ENCODE measurements around the gene SAMMSON.

The SAMMSON gene

DNA sequence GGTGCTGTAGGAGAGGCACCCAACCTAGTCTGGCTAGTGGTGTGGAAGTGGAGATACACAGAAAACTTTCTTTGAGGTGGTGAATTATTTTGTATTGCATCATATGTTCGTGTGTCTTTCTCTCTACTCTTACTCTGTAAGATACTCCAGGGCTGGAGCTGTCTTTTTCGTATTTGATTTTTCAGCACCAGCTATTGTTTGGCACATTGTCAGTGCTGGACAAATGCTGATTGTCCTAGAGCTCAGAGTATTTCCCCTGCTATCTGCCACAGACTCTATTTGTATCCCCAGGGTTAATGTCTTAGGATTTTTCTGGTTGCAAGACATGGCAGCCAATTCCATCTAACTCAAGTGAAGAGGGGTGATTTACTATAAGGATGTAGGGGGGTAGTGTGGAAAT is 110.5 kb downstream of the SAMMSON start:
- no peaks in the 10 kb centered on the region for H4K20me1 ChIP-seq (ENCODE audit: insufficient read depth, low read length)
- H3K36me3 ChIP-seq (replicated peaks; ENCODE audit: low read depth, low read length): no peaks in the 10 kb centered on the region
- no peak overlapping the region for H3K4me3 ChIP-seq (ENCODE audit: low read length)
- H3K9me3 ChIP-seq (ENCODE audit: insufficient read depth, low read length): no peaks in the 10 kb centered on the region
- no peaks in the 10 kb centered on the region for H3K79me2 ChIP-seq (ENCODE audit: low read length)
- no peak overlapping the region for H3K27ac ChIP-seq (ENCODE audit: low read length)
- no peaks in the 10 kb centered on the region for H3K27me3 ChIP-seq (ENCODE audit: low read depth, low read length)
- no peak overlapping the region for H3K9ac ChIP-seq (ENCODE audit: low read length)
- H2AFZ ChIP-seq (ENCODE audit: low read depth, low read length): no peak overlapping the region
- H3K4me2 ChIP-seq (ENCODE audit: low read length): no peak overlapping the region
- TF ChIP-seq EZH2phosphoT487 (IDR thresholded peaks at IDR 0.05; ENCODE audit: low read depth): no peak
- TF ChIP-seq, protein P1, sequence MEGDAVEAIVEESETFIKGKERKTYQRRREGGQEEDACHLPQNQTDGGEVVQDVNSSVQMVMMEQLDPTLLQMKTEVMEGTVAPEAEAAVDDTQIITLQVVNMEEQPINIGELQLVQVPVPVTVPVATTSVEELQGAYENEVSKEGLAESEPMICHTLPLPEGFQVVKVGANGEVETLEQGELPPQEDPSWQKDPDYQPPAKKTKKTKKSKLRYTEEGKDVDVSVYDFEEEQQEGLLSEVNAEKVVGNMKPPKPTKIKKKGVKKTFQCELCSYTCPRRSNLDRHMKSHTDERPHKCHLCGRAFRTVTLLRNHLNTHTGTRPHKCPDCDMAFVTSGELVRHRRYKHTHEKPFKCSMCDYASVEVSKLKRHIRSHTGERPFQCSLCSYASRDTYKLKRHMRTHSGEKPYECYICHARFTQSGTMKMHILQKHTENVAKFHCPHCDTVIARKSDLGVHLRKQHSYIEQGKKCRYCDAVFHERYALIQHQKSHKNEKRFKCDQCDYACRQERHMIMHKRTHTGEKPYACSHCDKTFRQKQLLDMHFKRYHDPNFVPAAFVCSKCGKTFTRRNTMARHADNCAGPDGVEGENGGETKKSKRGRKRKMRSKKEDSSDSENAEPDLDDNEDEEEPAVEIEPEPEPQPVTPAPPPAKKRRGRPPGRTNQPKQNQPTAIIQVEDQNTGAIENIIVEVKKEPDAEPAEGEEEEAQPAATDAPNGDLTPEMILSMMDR (IDR thresholded peaks at IDR 0.05; ENCODE audit: low read depth, low read length): no peak
- no peaks in the 10 kb centered on the region for H3K4me1 ChIP-seq (ENCODE audit: low read length)

DNA sequence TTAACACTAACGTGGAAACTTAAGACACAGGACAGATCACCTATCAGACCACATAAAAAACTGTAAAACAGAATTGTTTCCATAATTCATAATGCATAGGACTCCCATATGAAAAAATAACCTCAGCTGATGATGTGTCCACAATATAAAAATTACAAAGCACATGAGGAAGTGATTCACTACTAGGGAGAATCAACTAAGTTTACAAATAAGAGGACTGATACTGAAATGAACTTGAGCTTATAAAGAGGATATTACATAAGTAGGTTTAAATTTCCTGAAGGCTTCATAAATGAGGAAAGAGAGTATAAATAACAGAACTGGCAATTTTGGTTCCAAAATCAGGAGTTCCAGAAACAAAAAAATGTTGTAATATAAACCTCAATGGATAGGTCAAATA is 111.9 kb downstream of the SAMMSON start:
- Histone ChIP-seq H3K4me2 (ENCODE audit: low read length) (no peak overlapping the region), H3K4me1 (ENCODE audit: low read length) (no peaks in the 10 kb centered on the region), H3K4me3 (ENCODE audit: low read length) (no peak overlapping the region), H3K27me3 (ENCODE audit: low read depth, low read length) (peaks cover 9% of the 10 kb centered on the region; the same call in 1 of the 2 replicates), H3K36me3 (replicated peaks; ENCODE audit: low read depth, low read length) (no peaks in the 10 kb centered on the region), H3K27ac (ENCODE audit: low read length) (no peak overlapping the region), H2AFZ (ENCODE audit: low read depth, low read length) (no peak overlapping the region), H4K20me1 (ENCODE audit: insufficient read depth, low read length) (no peaks in the 10 kb centered on the region), H3K9ac (ENCODE audit: low read length) (no peak overlapping the region), H3K79me2 (ENCODE audit: low read length) (no peaks in the 10 kb centered on the region), H3K9me3 (ENCODE audit: insufficient read depth, low read length) (no peaks in the 10 kb centered on the region)
- TF ChIP-seq, protein P1 (IDR thresholded peaks at IDR 0.05; ENCODE audit: low read depth, low read length): no peak
- no peak for TF ChIP-seq EZH2phosphoT487 (IDR thresholded peaks at IDR 0.05; ENCODE audit: low read depth)

DNA sequence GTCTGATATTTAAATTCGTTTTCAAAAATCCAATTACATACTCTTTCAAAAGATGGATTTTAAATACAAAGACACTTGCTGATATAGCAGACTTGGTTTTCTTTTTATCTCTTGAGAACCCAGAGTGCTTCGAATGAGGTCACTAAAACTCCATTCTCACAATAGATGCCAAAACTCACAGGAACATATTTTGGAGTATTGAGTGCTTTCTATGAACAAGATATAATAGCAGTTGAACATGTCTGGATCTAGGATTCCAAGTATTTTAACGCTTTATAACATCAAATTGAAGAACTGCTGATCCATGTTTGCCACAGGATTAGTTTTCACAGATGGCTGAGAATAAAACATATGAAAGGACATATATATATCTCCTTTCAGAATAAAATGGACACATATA is 113.2 kb downstream of the SAMMSON start:
- no peak overlapping the region for H2AFZ ChIP-seq (ENCODE audit: low read depth, low read length)
- no peak overlapping the region for H3K27ac ChIP-seq (ENCODE audit: low read length)
- H4K20me1 ChIP-seq (ENCODE audit: insufficient read depth, low read length): no peaks in the 10 kb centered on the region
- TF ChIP-seq, protein P1 (IDR thresholded peaks at IDR 0.05; ENCODE audit: low read depth, low read length): no peak
- no peak for TF ChIP-seq EZH2phosphoT487 (IDR thresholded peaks at IDR 0.05; ENCODE audit: low read depth)
- no peaks in the 10 kb centered on the region for H3K9me3 ChIP-seq (ENCODE audit: insufficient read depth, low read length)
- no peak overlapping the region for H3K9ac ChIP-seq (ENCODE audit: low read length)
- no peaks in the 10 kb centered on the region for H3K36me3 ChIP-seq (replicated peaks; ENCODE audit: low read depth, low read length)
- no peaks in the 10 kb centered on the region for H3K4me1 ChIP-seq (ENCODE audit: low read length)
- no peak overlapping the region for H3K4me2 ChIP-seq (ENCODE audit: low read length)
- peaks cover 9% of the 10 kb centered on the region; the same call in 1 of the 2 replicates for H3K27me3 ChIP-seq (ENCODE audit: low read depth, low read length)
- no peak overlapping the region for H3K4me3 ChIP-seq (ENCODE audit: low read length)
- H3K79me2 ChIP-seq (ENCODE audit: low read length): no peaks in the 10 kb centered on the region

DNA sequence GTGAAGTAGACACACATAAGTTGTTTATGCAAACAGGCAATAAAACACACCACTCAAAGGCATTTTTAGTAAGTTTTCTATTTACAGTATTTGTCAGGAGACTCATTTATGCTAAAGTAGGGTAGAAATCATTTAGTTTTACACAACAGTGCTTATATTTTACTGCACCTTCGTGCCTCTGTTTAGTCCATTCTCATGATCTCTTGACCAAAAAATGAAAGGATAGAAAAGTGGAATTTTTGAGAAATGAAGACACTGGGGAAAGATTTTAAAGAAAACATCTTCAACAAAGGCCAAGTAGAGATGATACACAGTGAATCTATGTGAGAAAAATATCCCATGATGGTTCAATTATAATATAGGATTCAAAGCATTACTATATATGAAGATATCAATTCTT is 114.9 kb downstream of the SAMMSON start:
- H3K4me2 ChIP-seq (ENCODE audit: low read length): no peak overlapping the region
- no peak overlapping the region for H3K4me3 ChIP-seq (ENCODE audit: low read length)
- H3K9ac ChIP-seq (ENCODE audit: low read length): no peak overlapping the region
- H2AFZ ChIP-seq (ENCODE audit: low read depth, low read length): no peak overlapping the region
- H3K4me1 ChIP-seq (ENCODE audit: low read length): no peaks in the 10 kb centered on the region
- no peak overlapping the region for H3K27ac ChIP-seq (ENCODE audit: low read length)
- H3K27me3 ChIP-seq (ENCODE audit: low read depth, low read length): peaks cover 9% of the 10 kb centered on the region; the same call in 1 of the 2 replicates
- no peaks in the 10 kb centered on the region for H3K9me3 ChIP-seq (ENCODE audit: insufficient read depth, low read length)
- H3K79me2 ChIP-seq (ENCODE audit: low read length): no peaks in the 10 kb centered on the region
- H4K20me1 ChIP-seq (ENCODE audit: insufficient read depth, low read length): no peaks in the 10 kb centered on the region
- H3K36me3 ChIP-seq (replicated peaks; ENCODE audit: low read depth, low read length): no peaks in the 10 kb centered on the region
- TF ChIP-seq, protein P1 (IDR thresholded peaks at IDR 0.05; ENCODE audit: low read depth, low read length): no peak
- TF ChIP-seq EZH2phosphoT487 (IDR thresholded peaks at IDR 0.05; ENCODE audit: low read depth): no peak

All from OCI-LY3 (cell line).